Activated CD4-positive, alpha-beta T cell treated with anti-CD3 and anti-CD28 coated beads, Interleukin-2, amount 50 U/mL, for 4 hours (primary cell): ENCODE results near the gene AGER.

Source experiments
- DNase-seq, 2 experiments: peaks; one replicate each; pipeline ENCODE4 v3.0.0-alpha.2; 2020

The AGER gene

DNA sequence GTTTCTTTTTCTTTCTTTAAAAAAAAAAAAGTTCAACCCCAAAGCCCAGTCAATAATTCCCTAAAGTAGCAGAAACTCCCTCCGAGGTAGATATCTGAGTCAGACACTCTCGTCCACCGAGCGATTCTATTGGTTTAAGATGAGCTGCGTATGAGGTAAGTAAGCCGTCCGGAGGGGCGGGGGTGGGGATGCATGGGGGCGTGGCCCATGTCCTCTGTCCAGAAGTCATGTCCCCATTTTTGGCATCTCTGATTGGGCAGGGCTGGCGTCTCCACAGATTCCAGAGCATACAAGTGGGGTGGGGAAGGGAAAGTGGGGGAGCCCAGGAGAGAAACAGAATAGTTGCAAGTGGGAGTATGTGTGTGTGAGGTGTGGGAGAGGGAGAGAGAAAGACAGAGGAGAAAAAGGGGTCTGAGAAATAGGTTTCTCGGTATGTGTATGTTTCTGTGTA is 1.7 kb upstream of the AGER start:
- peak; percentile 41 to 49 for DNase-seq

DNA sequence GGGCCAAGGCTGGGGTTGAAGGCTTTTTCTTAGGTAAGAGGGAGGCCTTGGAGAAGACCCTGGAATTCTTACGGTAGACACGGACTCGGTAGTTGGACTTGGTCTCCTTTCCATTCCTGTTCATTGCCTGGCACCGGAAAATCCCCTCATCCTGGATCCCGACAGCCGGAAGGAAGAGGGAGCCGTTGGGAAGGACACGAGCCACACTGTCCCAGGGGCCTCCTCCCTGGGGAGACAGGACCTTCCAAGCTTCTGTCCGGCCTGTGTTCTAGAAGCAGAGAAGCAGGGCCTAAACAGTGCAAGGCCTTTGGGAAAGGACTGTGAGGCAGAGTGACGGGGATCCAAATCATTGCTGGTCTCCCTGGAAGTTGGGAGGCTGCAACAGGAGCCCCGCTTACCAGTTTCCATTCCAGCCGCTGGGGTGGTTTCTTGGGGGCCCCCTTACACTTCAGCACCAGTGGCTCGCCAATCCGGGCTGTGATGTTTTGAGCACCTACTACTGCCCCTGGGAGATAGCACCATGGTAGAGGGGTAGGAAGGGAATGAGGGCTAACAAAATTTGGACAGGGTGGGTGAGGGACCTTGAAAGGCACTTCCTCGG is 470 bp downstream of the AGER start:
- no peak for DNase-seq

DNA sequence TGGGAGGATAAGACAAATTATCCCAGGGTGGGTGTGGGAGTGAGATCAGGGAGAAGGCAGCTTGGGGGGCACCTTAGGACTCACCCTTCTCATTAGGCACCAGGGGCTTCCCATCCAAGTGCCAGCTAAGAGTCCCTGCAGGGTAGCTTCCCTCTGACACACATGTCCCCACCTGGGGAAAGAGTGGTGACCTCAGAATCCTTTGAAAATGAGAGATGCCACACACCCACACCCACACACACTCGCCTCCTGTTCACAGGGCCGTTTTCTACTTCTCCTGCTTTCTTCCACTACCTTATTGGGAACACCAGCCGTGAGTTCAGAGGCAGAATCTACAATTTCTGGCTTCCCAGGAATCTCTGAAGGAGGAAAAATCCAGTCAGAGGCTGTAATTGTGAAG is 1.0 kb downstream of the AGER start:
- DNase-seq: no peak

DNA sequence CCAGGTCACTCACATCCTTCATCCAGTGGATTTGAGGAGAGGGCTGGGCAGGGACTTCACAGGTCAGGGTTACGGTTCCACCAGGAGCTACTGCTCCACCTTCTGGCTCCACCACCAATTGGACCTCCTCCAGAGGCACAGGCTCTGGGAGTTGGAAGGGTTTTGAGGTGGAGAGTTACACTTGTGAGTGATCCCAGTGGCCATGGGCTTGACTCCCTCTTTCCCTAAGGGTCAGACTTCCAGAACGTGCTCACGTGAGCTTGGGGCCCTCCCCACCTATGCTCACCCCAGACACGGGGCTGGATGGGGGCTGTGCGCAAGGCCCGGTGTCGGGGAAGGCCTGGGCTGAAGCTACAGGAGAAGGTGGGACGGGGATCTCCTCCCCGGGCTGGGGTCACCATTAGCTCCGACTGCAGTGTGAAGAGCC is 1.5 kb downstream of the AGER start:
- DNase-seq: no peak

- no peak for DNase-seq
Observed at GRCh38 chr6:32181915-32182529, 2.0 kb downstream of the AGER start.

- DNase-seq: no peak
Observed at GRCh38 chr6:32181148-32181702, 2.8 kb downstream of the AGER start.

DNA sequence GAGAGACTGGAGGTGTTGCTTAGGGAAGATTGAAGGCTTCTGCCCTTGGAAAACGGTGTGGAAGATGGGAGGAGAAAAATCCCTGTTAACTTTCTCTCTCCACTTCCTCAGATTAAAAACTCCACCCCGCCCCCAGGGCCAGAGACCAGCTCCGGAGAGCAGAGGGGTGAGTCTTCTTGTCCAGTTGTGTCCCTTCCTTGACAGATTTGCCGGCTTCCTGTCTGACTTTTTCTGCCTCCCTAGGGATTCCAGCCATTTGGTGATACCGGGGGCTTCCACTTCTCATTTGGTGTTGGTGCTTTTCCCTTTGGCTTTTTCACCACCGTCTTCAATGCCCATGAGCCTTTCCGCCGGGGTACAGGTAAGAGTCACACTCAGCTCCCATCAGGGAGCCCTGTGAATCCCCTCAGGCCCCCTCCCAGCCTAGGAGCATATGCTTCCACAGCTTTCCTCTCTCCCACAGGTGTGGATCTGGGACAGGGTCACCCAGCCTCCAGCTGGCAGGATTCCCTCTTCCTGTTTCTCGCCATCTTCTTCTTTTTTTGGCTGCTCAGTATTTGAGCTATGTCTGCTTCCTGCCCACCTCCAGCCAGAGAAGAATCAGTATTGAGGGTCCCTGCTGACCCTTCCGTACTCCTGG is 4.2 kb downstream of the AGER start:
- no peak for DNase-seq

DNA sequence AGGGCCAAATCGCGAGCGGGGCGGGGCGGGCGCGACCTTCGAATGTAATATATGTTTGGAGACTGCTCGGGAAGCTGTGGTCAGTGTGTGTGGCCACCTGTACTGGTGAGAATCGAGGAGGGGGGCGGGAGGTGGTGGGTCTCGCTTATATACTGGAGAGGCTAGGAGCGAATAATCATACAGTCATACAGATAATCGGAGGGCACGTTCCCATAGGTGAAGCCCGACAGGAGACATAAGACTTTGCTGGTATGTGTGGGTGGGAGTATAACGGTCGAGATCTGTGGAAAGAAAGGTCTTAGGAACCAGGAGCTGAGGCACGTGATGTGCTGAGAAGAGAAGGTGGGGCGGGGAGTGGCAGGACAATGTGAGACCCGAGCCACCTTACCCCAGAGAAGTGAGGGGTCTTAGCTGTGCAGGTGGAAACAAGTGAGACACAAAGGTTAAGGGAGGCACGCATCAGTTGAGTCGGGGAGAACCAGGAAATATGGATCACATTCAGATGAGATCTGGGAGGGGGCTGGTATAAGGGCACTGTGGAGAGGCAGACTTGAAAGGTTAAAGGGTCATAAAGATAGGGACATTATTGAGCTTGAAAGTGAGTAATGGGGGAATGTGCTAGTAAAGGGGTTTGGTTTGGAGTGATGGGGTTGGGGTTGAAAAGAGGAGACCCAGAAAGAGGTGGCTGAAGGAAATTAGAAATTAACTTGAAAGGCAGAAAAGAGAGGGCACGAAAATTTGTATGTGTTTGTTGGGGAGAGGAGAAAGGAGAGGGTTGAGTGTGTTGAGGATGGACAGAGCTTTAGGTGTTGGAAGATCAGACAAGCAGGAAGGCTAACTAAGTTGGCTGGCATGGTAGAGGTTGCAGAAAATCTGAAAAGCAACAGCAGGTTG is 5.3 kb downstream of the AGER start:
- DNase-seq: no peak

- DNase-seq: peak; percentile 92
Observed at GRCh38 chr6:32177788-32178546, 6.1 kb downstream of the AGER start, which contains the start of gene RNF5. Gene RNF5, plus strand, starts transcription at chr6:32178405. Its CDS starts 107 bp downstream, at chr6:32178512.

DNA sequence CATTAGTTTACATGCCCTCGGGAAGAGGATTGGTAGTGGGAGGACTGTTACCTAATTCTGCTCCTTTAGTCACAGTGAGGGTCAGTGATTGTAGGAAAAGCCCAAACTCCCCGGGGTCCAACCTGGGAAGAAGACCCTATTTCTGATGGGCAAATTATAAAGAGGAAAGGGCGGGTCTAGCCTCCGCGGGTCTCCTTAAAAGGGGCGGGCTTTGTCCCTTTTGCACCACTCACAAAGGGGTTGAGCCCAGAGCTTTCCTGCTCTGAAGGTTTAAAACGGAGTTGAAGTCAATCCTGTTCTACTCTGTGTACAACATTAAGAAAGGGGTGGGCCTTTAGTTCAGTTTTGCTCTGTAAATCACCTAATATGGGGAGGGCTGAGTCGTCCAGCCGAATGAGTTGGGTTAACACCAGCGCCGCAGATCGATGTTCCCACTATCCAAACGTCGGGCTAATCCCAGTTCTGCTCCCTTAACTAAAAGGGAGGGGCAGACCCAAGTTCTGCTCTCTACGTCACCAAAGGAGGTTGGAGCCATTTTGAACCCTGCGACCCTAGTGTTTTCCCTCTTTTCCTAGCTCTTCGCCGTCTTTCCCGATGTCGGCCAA is 6.8 kb downstream of the AGER start:
- DNase-seq: no peak

GRCh38 chr6:32176476-32177182 is 7.4 kb downstream of the AGER start:
- DNase-seq: no peak

- peak; percentile 96 for DNase-seq
Observed at GRCh38 chr6:32175711-32176475, 8.2 kb downstream of the AGER start, which contains the start of gene AGPAT1. Gene AGPAT1, minus strand, starts transcription at chr6:32176084. Its CDS starts 4,588 bp downstream, at chr6:32171496.

GRCh38 chr6:32175322-32175710 is 8.7 kb downstream of the AGER start:
- DNase-seq: no peak

- no peak for DNase-seq
Observed at GRCh38 chr6:32174416-32174815, 9.6 kb downstream of the AGER start.

GRCh38 chr6:32173051-32173727 is 10.9 kb downstream of the AGER start:
- no peak for DNase-seq

DNA sequence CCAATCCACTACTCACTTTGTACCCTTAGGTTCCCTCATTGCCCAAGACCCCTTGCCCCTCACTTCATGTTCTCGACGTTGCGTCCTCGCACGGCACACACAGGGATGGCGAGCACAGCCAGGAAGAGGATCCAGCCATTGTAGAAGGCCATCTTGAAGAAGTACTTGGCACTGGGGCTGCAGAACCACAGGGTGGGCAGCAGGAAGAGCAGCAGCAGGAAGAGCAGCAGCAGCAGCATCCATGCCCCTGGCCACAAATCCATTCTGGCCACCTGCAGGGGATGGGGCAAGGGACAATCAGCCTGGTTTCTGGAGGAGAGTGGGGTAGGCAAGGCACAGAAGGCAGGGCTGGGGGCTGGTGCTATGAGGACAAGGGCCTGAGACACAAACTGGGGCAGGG is 12.8 kb downstream of the AGER start:
- no peak for DNase-seq

DNA sequence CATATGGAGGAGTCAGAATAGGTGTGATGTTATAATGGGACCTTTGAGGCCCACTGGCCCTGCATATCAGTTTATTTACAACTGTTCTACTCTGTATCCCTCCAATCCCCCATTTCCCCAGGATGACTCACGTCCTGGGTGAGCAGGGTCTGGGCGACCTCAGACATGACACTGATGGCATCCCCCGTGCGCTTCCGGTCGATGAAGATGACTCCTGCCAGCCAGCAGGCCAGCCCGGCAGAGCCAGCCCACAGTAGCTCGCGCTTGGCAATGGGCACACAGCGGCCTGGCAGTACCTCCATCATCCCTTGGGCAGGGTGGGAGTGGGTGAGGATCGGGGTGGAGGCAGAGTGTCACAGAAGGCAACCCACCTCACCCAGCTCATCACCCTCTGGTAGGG is 13.8 kb downstream of the AGER start:
- no peak for DNase-seq

GRCh38 chr6:32168807-32169591 is 15.1 kb downstream of the AGER start:
- DNase-seq: no peak

GRCh38 chr6:32168350-32168749 is 15.7 kb downstream of the AGER start:
- no peak for DNase-seq
